ENCODE results near the gene AFAP1L2.

Gene AFAP1L2

GRCh38 chr10:114412907-114413797 lies 8.8 kb upstream of the AFAP1L2 start:
- no peak for DNase-seq (ENCODE audit: low spot score)

- DNase-seq (ENCODE audit: low spot score): no peak
These were observed 4.7 kb upstream of the AFAP1L2 start for GRCh38 chr10:114408968-114409444.

DNA sequence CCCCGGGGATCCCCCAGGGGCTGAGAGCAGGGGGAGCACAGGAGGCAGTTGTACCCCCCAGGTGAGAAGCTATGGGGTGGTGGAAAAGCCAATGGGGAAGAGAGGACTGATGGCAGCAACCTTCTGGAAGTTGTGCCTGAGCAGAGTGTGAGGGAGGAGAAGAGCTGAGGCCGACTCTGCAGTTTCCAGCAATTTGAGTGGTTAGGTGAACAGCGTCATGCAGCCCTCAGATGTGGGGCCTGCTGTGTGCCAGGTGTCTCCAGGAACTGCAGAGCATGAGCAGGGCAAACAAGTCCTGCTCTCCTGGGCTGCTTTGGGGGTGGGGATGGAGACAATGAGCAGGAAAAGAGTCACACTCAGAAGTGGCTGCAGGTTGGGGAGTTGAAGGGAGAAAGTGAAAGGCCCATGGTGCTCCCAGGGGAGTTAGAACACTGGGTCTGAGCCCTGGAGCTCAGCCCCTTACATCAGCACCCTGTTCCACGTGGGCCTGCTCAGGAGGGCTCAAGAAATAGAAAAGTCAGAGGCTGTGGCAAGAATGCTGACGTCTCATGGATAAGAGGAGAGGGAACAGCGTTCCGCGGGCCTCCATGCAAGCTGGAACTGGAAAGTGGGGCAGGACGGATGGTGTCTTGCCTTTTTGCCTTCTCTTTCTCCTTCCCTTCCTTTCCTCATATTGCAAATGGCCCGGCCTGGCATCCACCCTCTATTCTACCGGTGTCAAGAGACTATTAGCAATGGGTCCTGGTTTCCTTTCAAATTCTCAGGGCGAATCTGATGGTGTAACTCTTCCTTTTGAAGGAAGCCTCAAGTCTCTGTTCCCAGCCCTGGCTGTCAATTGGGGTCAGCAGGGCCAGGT lies 4.0 kb upstream of the AFAP1L2 start:
- no peak for DNase-seq (ENCODE audit: low spot score)

DNA sequence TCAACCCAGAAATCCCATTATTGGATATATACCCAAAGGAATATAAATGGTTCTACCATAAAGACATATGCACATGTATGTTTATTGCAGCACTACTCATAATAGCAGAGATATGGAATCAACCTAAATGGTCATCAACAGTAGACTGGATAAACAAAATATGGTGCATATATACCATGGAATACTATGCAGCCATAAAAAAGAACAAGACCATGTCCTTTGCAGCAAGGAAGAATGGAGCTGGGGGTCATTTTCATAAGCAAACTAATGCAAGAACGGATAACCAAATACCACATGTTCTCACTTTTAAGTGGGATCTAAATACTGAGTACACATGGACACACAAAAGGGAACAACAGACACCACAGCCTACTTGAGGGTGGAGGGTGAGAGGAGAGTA lies 2.2 kb upstream of the AFAP1L2 start:
- DNase-seq (ENCODE audit: low spot score): no peak

GRCh38 chr10:114405011-114405350 lies 679 bp upstream of the AFAP1L2 start:
- no peak for DNase-seq (ENCODE audit: low spot score)

GRCh38 chr10:114403541-114404161 lies 651 bp downstream of the AFAP1L2 start:
- peak; percentile 76 for DNase-seq (ENCODE audit: low spot score)

- DNase-seq (ENCODE audit: low spot score): no peak
These were observed 1.3 kb downstream of the AFAP1L2 start for GRCh38 chr10:114402871-114403540.

DNA sequence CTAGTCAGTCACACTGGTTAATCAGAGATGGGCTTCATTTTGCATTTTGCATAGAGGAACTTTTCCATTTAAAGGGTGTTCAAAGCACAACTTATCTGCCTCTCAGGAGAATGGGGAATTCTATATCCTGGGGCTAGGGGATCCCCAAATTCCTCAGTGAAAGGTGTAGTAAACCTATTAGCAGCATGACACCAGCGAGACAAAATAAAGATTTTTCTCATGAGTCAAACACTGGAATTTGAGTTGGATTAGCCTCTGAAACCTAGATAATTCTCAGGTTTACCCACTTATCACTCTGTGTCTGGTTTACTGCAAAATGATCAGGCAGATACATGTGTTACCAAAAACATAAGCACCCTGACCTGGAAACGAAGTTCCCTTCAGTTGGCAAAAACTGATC lies 2.1 kb downstream of the AFAP1L2 start:
- DNase-seq (ENCODE audit: low spot score): no peak

DNA sequence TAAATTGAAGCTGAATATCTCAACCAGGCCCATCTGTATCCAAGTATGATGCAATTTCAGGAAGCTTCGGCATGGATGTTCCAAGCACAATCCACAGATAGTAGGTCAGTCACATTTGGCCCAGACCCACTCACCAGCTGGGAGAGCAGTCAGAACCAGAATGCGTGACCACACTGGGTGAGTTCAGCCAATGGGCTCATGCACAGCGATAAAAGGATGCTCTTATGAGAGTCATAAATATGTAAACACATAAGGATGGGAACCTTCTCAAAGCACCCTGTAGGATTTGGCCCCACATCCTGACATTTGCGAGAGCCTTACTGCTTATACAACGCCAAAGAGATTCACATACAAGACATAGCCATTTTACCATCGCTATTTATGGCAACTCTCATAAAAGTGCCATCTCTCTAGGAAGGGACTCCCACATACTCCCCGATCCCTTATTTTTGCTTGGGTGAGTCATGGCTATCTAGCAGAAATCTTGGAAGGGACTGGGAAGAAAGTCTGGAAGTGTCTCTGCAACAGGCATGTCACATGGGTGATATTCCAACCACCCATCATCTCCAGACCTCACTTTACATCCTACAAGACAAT lies 3.0 kb downstream of the AFAP1L2 start:
- no peak for DNase-seq (ENCODE audit: low spot score)

DNA sequence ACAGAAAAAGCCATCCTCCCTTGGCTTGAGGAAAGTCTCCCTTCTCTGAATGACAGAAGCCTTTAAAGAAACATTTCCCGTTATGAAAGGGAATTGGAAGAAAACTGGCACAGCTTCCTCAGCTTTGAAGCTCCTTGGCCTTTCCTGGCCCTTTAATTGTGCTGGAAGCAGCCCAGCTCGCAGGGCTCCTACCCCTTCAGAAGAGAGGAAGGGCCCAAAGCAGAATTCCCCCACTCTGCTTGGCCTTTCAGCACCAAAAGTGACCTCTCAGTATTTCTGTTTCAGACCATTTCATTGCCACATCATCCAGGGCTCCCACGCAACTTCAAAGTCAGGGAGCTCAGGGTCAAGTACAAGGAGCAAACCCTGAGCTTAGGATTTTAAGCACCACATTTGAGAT lies 4.2 kb downstream of the AFAP1L2 start:
- no peak for DNase-seq (ENCODE audit: low spot score)

- DNase-seq (ENCODE audit: low spot score): no peak
These were observed 4.7 kb downstream of the AFAP1L2 start for GRCh38 chr10:114399576-114399975.

DNA sequence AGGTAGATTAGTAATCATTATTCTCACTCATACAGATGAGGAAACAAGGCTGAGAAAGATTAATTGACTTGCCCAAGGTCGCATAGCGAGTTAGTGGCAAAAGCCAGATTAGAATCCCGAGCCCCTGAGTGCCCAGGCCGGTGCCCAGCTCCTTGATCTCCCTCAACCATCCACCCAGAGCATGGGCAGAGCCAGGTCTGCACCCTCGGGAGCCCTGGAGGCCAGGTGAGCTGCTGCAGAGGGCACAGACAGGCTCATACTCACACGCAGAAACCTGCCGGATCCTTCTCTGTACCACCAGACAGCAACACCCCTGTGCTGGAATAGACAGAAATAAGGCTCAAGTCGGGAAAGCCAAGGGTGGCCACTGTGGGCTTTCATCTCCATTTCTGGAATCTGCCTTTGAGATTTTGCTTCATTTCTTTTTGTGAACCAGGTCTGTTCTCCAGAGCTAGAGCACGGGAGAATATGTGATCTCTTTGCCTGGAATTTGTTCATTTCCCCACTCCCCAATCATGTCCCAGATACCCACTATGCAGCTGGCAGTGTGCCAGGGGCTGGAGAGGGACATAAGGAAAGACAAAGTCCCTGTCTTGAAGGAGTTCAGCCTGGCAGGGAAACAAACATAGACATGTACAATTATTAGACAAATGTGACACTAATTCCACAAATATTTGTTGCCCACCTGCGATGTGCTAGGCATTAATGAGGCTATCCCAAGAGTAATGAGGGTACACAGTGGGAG lies 5.5 kb downstream of the AFAP1L2 start:
- no peak for DNase-seq (ENCODE audit: low spot score)

DNA sequence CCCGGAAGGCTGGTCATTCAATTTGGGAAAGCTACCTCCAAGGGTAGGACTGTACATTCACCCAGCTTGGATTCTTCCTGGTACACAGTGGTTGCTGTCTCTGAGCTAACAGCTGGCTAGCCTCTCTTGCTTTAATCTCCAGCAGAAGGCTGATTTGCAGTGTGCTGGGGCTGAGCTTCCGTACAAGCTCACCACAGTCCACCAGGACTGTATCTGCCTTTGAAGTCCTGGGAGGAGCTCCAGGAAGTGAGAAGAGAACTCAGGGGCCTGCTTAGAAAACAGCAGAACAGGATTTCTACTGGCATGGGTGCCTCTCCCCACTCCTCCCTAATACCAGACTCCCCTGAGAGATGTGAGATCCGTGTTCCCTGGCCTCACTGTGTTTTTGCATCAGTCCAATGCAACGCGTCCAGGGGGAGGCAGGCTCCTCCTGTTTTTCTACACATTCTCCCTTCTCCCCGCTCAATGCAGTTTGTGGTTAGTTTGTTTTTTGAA lies 6.6 kb downstream of the AFAP1L2 start:
- DNase-seq (ENCODE audit: low spot score): no peak

DNA sequence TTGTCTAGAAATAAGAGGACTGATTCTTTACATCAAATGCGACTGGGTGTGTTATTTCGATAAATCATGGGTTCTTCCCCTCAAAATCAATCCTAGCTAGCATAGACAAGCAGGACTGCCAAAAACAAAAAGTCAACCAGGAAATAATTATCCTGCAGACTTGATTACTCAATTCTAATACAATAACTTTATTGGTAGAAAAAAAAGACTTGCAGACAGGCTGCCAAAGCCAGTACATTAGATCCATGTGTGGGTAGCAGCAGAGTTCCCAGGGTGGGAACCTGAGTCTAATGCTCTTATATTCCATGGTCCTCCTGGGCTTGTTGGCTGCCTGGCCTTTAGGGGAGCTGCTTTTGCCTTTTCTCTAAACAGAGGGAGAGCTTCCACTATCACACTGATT lies 7.8 kb downstream of the AFAP1L2 start:
- no peak for DNase-seq (ENCODE audit: low spot score)

- no peak for DNase-seq (ENCODE audit: low spot score)
These were observed 8.8 kb downstream of the AFAP1L2 start for GRCh38 chr10:114395366-114396022.

DNA sequence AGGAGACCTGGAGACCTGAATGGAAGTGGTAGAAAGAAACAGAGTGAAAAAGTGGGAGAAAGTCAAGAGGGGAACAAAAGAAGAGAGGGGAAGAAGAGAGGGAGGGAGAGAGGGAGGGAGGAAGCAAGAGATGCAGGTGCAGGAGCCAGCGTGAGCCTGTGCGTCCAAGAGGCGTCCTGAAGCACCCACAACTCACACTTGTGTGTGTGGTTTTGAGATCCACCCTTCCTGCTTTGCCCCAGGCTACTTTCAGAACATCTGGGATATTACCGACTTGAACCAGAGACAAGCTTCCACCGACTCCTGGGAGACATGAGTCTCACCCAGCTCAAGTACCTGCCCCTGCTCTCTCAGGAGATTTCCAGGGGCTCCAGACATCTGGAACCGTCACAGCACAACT lies 9.8 kb downstream of the AFAP1L2 start:
- no peak for DNase-seq (ENCODE audit: low spot score)

DNA sequence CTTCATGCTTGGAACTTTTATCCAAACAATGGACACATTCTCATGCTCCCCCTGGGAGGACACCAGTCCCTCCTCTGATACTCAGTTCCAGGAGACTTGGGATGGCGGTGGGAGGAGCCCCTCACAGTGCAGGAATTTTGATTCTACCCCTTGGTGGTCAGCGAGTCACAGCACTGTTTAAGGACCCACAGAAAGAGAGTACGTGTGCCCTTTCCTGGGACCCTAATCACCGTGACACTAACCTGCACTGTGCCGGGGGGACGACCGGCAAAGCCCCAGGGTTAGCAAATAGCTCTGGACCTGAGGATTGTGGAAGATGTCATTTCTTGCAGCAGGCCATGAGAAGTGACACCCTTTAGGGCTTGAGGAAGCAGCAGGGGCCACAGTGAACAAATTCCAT lies 10.4 kb downstream of the AFAP1L2 start:
- no peak for DNase-seq (ENCODE audit: low spot score)

DNA sequence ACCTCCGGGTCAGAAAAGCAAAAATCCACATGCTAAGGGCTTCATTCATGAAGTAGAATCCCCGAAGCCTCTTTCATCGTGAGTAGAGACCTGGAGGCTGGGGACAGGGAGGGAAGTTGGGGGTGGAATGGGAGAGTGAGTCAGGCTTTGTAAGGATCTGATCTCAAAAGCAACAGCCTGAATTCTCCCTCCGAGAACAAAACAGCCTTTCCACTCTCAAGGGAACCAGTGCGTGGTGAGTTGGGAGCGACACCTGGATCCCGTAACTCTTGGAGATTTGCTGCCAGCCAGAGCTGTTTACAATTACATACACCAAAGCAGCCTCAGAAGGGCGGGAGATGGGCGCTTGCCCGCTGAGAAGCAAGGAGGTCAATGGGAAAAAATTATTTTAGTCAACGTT lies 10.8 kb downstream of the AFAP1L2 start:
- no peak for DNase-seq (ENCODE audit: low spot score)

GRCh38 chr10:114392112-114392835 lies 12.0 kb downstream of the AFAP1L2 start:
- DNase-seq (ENCODE audit: low spot score): no peak

DNA sequence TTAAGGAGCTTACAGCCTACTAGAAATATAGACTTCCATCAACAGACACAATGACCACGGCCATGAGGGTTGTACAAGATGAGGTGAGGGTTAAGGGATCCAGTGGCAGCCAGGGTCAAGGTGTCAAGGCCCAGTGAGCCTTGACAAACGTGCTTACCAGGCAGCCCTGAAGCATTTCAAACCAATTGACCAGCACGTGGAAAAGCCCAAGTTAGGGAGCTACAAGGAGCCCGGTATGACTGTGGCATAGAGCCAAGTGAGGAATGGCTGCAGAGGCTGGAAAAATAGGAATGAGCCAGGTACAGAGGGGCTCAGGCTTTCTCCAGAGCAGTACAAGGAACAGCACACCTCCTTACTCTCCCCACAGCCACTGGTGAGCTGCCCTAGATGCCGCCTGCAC lies 12.7 kb downstream of the AFAP1L2 start:
- no peak for DNase-seq (ENCODE audit: low spot score)

Data from ecto neural progenitor cell (in vitro differentiated cells).